MM.1S (cell line): ENCODE results near the gene PRSS2.
"Not testable (repeated sequence)": the region's sequence is repeated elsewhere in the genome, so short reads cannot be mapped to it uniquely, and the experiment has no call there.

Source experiments
- DNase-seq: peaks from one replicate; pipeline ENCODE4 v3.0.0-alpha.2; 2015
- H2AFZ ChIP-seq: fragments of 300-600 bp; sonication (generic); 2 replicates; pipeline ENCODE4 v1.6.0; 2016; ENCODE audit warnings: antibody characterized with exemption, low read length
- H3F3A ChIP-seq: fragments of 300-600 bp; sonication (generic); 2 replicates; pipeline ENCODE4 v1.6.1; 2016; ENCODE audit warnings: mild to moderate bottlenecking, antibody characterized with exemption, low read length, moderate library complexity, mixed read lengths; ENCODE audit not compliant: insufficient read depth
- H3K27ac ChIP-seq: fragments of 300-600 bp; sonication (generic); 2 replicates; pipeline ENCODE4 v1.5.1; 2016; ENCODE audit warnings: mild to moderate bottlenecking, low read length
- H3K27me3 ChIP-seq: fragments of 300-600 bp; sonication (generic); replicated peaks from 2 replicates; pipeline ENCODE4 v1.6.0; 2016; ENCODE audit warnings: low read length; ENCODE audit not compliant: insufficient read depth
- H3K36me3 ChIP-seq: fragments of 300-600 bp; sonication (generic); replicated peaks from 2 replicates; pipeline ENCODE4 v1.6.1; 2016; ENCODE audit warnings: mild to moderate bottlenecking, low read length, mixed read lengths; ENCODE audit not compliant: insufficient read depth
- H3K4me1 ChIP-seq: fragments of 300-600 bp; sonication (generic); 2 replicates; pipeline ENCODE4 v1.6.1; 2016; ENCODE audit warnings: low read length, mixed read lengths
- H3K4me2 ChIP-seq: fragments of 300-600 bp; sonication (generic); 2 replicates; pipeline ENCODE4 v1.6.0; 2016; ENCODE audit warnings: low read depth, low read length
- H3K4me3 ChIP-seq: fragments of 300-600 bp; sonication (generic); 2 replicates; pipeline ENCODE4 v1.5.1; 2016; ENCODE audit warnings: low read length, mixed read lengths
- H3K79me2 ChIP-seq: fragments of 300-600 bp; sonication (generic); 2 replicates; pipeline ENCODE4 v1.6.1; 2016; ENCODE audit warnings: mixed run types, low read length, mixed read lengths
- H3K9ac ChIP-seq: fragments of 300-600 bp; sonication (generic); 2 replicates; pipeline ENCODE4 v1.6.1; 2016; ENCODE audit warnings: low read length, mixed read lengths
- H3K9me2 ChIP-seq: fragments of 300-600 bp; sonication (generic); replicated peaks from 2 replicates; pipeline ENCODE4 v1.6.1; 2016; ENCODE audit warnings: mild to moderate bottlenecking, low read length, mixed read lengths; ENCODE audit not compliant: insufficient read depth
- H3K9me3 ChIP-seq: fragments of 300-600 bp; sonication (generic); replicated peaks from 2 replicates; pipeline ENCODE4 v1.6.1; 2016; ENCODE audit warnings: mild to moderate bottlenecking, low read length, mixed read lengths; ENCODE audit not compliant: insufficient read depth
- H4K20me1 ChIP-seq: fragments of 300-600 bp; sonication (generic); 2 replicates; pipeline ENCODE4 v1.6.1; 2016; ENCODE audit warnings: mild to moderate bottlenecking, low read length, moderate library complexity, mixed read lengths; ENCODE audit not compliant: insufficient read depth
- CTCF ChIP-seq: fragments of 300-600 bp; sonication (generic); IDR thresholded peaks from 2 replicates; pipeline ENCODE4 v1.5.1; 2016; ENCODE audit warnings: antibody characterized with exemption, low read length, mixed read lengths
- EZH2 ChIP-seq: fragments of 300-600 bp; sonication (generic); optimal IDR thresholded peaks from 2 replicates; pipeline ENCODE3; 2017; ENCODE audit warnings: low read depth, mild to moderate bottlenecking, antibody characterized with exemption, low read length, mixed read lengths
- EZH2phosphoT487 ChIP-seq: fragments of 300-600 bp; sonication (generic); IDR thresholded peaks from 2 replicates; pipeline ENCODE4 v1.6.1; 2018; ENCODE audit warnings: antibody characterized with exemption, low read length

PRSS2 gene

GRCh38 chr7:142749218-142749993 is 21.4 kb upstream of the PRSS2 start, which contains the start of gene PRSS1:
TSS of gene PRSS1 (plus strand) at chr7:142749472. CDS start at chr7:142749485, 13 bp downstream.
- Histone ChIP-seq H3K9me3 (no peaks in the 10 kb centered on the region), H3F3A (no peaks in the 10 kb centered on the region), H2AFZ (no peak within 1 kb of the TSS), H3K27ac (no peak within 1 kb of the TSS), H4K20me1 (no peaks in the 10 kb centered on the region), H3K4me1 (no peaks in the 10 kb centered on the region), H3K79me2 (no peaks in the 10 kb centered on the region), H3K9me2 (no peaks in the 10 kb centered on the region), H3K4me2 (no peak within 1 kb of the TSS), H3K36me3 (no peaks in the 10 kb centered on the region), H3K27me3 (no peaks in the 10 kb centered on the region), H3K9ac (no peak within 1 kb of the TSS), H3K4me3 (no peak within 1 kb of the TSS)
- no peak for DNase-seq
- TF ChIP-seq EZH2phosphoT487 = no peak
- TF ChIP-seq CTCF = no peak
- no peak for TF ChIP-seq EZH2

- no peaks in the 10 kb centered on the region for H3K4me1 ChIP-seq
- no peaks in the 10 kb centered on the region for H3K9me3 ChIP-seq
- H3K79me2 ChIP-seq = no peaks in the 10 kb centered on the region
- no peaks in the 10 kb centered on the region for H3K9me2 ChIP-seq
- no peak overlapping the region for H3K4me3 ChIP-seq
- no peak overlapping the region for H3K27ac ChIP-seq
- no peak overlapping the region for H3K4me2 ChIP-seq
- H3K27me3 ChIP-seq = no peaks in the 10 kb centered on the region
- H4K20me1 ChIP-seq = no peaks in the 10 kb centered on the region
- no peak overlapping the region for H2AFZ ChIP-seq
- TF ChIP-seq EZH2phosphoT487 (no peak), EZH2 (no peak), CTCF (no peak)
- H3K9ac ChIP-seq = no peak overlapping the region
- no peaks in the 10 kb centered on the region for H3K36me3 ChIP-seq
- DNase-seq = no peak
- H3F3A ChIP-seq = no peaks in the 10 kb centered on the region
Observed at GRCh38 chr7:142750321-142750938, 20.3 kb upstream of the PRSS2 start.

- not testable (repeated sequence) for H2AFZ ChIP-seq, H3K4me2 ChIP-seq, H3K4me3 ChIP-seq, H3K79me2 ChIP-seq, H3F3A ChIP-seq, H3K9ac ChIP-seq, H3K27ac ChIP-seq, H4K20me1 ChIP-seq, H3K4me1 ChIP-seq, H3K9me2 ChIP-seq, H3K36me3 ChIP-seq, H3K9me3 ChIP-seq, H3K27me3 ChIP-seq, DNase-seq
Observed at GRCh38 chr7:142751526-142752175, 19.1 kb upstream of the PRSS2 start.
